ENCODE results near the gene LIX1.

Gene LIX1

DNA sequence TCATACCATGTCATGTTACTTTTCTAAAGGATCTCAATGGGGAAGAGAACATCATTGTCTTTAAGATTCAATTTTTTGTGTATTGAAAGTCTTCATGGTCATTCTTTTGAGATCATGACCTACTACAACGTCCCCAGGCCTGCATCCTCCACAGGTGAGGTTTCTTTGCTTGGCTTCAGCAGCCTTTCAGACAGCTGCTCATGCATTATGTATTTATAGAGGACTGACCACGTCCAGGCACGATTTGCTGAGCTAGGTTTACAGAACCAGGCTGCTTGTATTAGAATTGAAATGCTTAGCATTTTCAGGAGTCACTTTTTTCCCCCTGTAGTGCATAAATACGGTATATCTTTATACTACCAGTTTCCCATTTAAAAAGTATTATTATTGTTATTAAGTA is 70.4 kb downstream of the LIX1 start:
- DNase-seq: no peak

DNA sequence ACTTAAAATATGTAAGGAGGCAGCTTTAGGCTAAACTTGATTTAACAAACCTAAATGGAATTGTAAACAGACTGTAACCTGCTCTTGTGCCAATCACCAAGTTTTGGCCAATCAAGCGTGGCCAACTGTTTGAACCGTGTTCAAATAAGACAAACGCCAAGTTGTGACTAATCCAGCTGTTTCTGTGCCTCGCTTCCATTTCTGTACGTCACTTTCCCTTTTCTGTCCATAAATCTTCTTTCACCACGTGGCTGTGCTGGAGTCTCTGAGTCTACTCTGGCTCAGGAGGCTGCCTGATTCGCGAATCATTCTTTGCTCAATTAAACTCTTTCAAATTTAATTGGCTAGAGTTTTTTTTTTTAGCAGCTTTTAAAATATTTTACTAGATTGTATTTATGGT is 71.3 kb downstream of the LIX1 start:
- DNase-seq: no peak

DNA sequence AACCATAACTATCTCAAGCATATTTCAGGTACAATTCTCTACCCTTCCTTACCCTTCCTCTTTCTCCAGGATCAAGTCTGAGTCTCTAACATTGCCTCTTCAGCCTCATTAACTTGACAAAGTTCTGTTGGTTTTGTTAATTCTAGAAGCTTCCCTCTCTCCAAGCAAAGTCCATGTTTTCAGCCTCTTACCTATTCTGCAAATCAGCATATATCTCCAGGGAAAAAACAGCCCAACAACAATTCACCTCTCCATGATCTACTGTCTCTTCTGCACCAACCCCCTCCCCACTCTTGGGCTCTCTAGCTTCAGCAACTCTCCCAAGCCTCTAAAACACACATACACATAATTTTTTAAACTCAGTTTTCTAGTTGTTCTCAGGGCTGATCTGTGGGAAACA is 72.2 kb downstream of the LIX1 start:
- DNase-seq: no peak

DNA sequence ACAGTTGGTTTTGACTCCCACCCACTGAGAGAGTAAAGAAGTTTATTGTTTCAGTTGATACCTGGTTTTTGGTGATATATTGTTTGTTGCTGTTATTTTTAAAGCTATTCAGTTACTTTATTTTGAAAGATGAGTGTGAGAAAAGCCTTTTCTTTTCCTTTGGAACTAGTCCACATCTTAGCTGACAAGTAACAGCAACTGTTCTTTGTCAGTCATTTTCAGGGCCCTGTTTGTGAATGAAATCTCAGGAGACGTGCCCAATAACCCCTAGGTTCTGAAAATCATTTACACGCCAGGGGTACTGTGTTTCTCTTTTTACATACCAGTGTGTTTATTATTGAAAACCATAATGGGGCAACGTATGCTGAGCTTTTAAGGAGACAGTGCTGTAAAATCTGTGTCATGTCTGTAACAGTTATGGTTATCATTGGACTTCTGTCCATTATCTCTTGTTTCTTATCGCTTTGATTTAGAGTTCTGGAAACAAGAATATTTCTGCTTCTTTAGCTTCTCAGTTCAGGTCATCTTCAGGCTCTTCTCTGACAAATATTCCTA is 75.0 kb downstream of the LIX1 start:
- no peak for DNase-seq

DNA sequence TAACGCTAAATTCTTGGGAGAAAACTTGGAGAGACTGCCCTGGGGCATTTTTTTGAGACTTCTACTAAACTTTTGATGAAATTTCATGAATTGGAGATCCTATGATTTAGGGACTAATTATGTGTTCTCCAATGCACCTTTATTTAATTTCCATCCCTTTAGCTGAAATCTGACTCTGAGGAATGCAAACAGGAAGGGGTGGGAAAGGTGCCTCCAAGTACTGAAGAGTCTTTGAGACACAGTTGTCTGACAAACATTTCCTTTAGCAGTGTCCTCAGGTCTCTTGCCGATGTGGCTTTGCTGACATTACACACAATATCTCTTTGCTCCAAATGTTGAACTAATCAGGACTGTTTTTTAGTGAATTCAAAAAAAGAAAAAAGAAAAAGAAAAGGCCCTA is 76.9 kb downstream of the LIX1 start:
- no peak for DNase-seq

DNA sequence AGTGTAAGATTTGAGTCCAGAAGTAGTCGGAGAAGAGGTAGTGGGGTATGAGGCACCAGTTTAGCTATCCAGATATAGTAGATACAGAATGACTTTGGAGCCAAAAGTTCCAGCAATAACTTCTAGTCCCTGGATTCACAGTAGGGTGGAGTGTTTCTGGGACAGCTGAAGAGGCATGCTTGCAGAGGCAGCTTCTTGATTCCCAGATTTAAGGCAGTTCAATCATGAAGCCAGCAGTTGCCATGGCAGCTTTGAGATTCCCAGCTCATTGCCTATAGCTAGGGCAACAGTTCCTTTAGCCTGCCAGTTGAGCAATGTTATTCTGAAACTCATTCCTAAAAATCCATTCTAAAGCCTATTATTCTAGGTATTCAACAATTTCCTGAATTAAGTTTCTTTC is 79.2 kb downstream of the LIX1 start:
- no peak for DNase-seq

DNA sequence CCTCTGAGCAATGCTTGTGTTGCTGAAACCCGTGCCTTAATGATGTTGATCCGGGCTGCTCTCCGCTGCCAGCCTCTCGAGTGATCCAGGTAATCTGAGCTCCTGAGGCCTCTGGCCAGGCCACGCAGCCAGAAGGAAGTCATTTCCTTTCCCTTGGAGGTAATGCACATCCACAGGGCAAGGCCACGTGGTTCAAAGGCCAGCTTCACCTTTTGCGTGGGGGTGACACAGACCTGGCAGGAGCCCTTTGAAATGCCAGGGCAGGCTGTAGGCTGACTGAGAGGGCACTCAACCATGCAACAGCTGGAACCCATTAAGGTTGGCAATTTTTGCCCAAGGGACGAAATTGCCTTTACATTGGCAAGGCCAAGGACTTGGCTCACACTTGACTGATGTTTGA is 80.4 kb downstream of the LIX1 start:
- no peak for DNase-seq

DNA sequence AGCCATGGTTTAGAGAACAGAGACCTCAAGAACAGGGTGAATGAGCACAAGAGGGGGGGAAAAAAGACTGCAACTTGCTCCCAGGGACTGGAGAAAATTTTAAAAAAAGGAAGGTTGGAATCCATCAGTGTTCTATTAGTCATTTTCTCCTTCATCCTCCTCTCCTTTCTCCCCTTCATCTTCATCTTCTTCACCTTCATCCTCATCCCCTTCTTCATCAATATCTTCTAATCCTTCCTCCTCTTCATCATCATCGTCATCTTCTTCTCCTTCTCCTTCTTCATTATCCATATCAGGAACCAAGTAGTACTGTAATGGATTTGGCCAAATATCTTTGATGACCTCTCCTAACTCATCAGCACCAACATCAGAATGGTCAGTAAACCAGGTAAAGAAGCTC is 86.1 kb downstream of the LIX1 start:
- DNase-seq: no peak

DNA sequence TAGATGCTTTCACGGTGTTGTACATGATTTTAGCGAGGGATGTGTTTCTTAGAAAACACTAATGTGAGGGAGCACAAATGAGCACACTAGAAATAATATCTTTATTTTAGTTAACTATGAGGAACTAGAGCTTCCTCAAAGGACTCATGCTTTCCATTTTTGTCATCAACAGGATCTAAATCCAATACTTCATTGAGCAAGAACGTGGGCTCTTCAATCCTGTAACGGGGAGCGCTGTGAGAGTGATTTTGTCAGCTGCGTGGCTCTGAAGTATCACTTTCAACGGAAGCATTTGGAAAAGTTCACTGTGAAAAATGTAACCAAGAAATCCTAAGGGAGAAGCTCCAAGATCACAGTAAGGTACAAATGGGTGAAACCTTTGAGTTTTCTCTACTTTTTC is 93.2 kb downstream of the LIX1 start:
- no peak for DNase-seq

DNA sequence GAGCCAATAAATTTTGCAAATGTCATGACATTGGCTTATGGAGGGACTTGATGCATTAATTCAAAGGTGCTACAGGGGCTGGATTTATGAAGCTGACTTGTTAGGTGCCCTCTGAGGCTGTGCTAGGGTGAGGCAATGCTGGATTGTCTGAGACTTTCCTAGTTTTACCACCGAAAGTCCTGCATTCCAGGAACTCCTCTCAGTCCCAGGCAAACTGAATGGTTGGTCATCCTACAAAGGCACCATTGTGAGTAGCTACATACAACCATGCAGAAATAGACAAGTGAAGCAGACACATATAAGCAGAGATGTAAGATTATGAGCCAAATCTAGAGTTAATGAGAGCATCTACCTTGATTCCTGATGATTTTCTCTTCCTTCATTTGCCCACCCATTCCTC is 95.3 kb downstream of the LIX1 start:
- DNase-seq: no peak

DNA sequence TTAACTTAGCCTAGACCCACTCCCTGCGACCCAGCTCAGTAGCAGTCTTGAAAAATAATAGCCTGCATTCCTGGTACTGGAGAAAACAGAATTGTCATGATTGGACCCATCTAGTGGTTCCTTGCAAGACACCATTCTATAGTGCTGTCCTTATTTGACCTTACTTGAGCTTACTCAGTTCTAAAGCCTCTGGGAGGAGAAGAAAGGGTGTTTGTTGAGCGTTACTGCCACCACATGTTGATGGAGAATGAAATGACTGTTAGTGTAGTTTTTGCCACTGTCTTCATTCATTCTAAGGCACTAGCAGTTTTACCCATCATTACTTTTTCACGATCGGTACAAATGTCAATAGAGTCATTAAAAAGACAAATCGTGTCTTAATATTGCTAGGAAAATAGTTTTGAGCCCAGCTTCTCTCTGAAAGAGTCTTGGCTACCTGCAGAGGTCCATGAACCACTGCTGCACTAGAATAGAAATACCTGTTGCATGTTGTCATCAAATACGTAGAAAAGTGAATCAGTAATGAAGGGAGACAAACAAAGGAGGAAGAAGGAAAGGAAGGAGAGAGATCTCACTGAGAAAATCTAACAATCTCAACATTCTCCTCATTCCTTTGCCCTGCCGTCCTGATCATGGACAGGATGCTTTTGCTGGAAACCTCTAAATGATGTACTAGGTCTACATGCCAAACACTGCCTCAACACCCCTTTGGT is 96.0 kb downstream of the LIX1 start:
- DNase-seq: no peak

DNA sequence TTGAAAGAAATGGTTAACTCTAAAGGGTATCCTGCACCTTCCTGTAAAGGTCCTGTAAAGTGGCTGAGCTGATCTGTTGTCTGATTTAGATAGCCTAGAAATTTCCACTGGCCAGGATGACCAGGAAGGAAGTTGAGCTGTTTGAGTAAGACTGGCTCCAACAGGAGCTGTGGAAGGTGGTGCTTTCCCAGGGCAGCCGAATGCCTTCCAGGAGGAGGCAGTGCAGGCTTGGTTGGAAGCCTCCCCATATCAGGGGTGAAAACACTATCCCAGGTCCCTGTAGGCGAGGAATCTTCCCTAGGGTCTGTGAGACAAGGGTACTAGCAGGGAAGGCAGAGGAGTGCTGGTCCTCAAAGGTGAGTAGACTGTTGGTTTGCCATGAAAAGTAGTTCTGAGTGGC is 98.4 kb downstream of the LIX1 start:
- no peak for DNase-seq

DNA sequence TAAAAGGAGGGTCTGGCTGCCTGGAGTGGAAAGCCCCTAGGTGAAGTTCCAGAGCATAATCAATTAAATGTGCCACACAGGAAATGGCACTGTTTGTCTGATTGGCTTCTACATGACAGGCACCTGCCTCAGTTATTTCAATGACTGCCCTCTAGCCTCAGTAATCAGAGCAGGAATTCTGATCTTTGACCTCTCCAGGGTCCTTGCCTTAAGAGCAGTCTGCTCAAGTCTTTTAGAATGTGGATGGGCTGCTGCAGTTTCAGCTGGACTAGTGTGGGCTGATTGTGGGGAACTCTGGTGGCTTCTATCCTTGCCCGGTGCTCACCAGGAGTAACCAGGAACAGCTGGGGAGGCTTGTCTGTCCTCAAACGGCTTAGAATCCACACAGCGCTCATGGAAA is 98.9 kb downstream of the LIX1 start:
- DNase-seq: no peak

DNA sequence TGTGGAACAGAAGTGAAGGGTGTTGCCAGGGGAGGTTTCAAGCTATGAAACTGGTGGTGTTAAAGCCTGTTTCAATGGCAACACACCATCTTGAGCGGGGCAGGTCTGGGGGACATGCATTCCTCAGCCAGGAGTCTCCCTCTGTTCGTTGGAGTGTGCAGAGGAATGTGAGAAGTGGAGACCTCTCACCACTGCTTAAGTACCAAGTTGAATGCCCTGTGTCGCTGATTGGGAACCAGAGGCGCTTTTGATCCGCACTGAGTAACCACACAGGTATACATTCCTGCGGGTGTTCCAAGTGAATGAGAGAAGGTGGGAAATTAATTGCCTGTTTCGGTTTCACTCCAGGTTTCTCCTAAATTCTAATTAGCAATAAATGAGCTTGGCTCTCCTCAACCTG is 99.4 kb downstream of the LIX1 start:
- DNase-seq: no peak
